ENCODE measurements around the gene MTURN.

MTURN gene

DNA sequence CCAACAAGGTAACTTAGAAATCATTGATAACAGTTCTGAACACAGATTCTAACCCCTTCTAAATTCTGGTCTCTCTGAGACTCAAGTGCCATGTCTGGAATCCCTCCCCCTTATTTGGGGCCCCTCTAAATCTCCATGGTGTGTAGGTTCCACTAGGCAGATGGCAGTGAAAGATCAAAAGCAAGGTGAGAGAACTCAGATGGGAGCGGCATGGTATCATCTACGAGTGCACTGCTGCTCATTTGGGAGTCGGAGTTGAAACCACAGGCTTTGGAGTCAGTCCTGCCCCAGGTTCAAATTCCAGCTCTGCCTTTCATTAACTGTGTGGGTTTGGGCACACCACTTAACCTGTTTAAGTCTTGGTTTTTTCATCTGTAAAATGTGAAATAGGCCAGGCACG, 72.6 kb downstream of the MTURN start:
- no peak for DNase-seq (ENCODE audit: low spot score)

DNA sequence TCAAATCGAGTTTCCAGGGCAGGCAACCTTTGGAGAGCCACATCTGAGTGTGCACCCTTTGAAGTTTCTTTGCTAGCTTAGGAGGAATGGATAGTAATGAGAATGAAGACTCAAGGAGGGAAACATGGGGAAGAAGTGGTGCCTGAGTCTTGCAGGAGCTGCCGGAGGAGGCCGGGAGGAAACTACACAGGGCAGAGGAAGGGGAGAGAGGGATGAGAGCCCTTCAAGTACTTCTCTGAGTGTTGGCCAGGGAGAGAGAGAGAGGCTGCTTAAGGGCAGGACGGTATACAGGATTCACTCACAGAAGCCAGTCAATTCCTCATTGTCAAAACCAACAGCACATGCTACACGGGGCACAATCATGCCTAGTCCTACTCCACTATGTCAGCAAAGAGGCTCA, 75.2 kb downstream of the MTURN start:
- no peak for DNase-seq (ENCODE audit: low spot score)

Measured in iPS-NIHi11 (cell line).